Heart left ventricle (tissue), 16 donors: ENCODE results near the gene KCP. TPM values are rescaled to one million over a fixed set of nuclear protein-coding genes. Genes with fewer than 3 reads are reported as not detected.

Experiments used
- ATAC-seq, 4 donors: fragments of 200-7000 bp; cut with Tn5 transposase; one replicate each; pipeline ENCODE4 v1.9.1; 2020 to 2022; ENCODE audit warnings: moderate library complexity in 4 of 4, mild to moderate bottlenecking in 3 of 4, moderate number of reproducible peaks in 1 of 4
- DNase-seq, 5 donors: peaks; one replicate each; pipeline ENCODE4 v3.0.0-alpha.2; 2020
- H3K27ac ChIP-seq, 12 donors: fragments of 200-600 bp; sonication (generic) in 4 of 12; one replicate each; pipeline versions ENCODE4 v1.5.0 to v1.8.0; 2016 to 2022; ENCODE audit warnings: mild to moderate bottlenecking in 2 of 12
- H3K27me3 ChIP-seq, 9 donors: fragments of 200-600 bp; sonication (generic) in 2 of 9; one replicate each; pipeline versions ENCODE4 v1.5.1 to v1.8.0; 2016 to 2022; ENCODE audit warnings: mild to moderate bottlenecking in 3 of 9
- H3K36me3 ChIP-seq, 9 donors: fragments of 200-600 bp; sonication (generic) in 2 of 9; one replicate each; pipeline versions ENCODE4 v1.5.0 to v1.8.0; 2018 to 2022; ENCODE audit warnings: mild to moderate bottlenecking in 2 of 9
- H3K4me1 ChIP-seq, 12 donors: fragments of 200-600 bp; sonication (generic) in 4 of 12; one replicate each; pipeline versions ENCODE4 v1.5.0 to v1.8.0; 2016 to 2022; ENCODE audit warnings: mild to moderate bottlenecking in 3 of 12
- H3K4me3 ChIP-seq, 12 donors: fragments of 200-600 bp; sonication (generic) in 4 of 12; one replicate each; pipeline versions ENCODE4 v1.5.0 to v1.8.0; 2017 to 2022; ENCODE audit warnings: mild to moderate bottlenecking in 9 of 12, moderate library complexity in 4 of 12
- H3K9me3 ChIP-seq, 12 donors: fragments of 200-600 bp; sonication (generic) in 4 of 12; one replicate each; pipeline versions ENCODE4 v1.5.0 to v1.8.0; 2016 to 2022; ENCODE audit warnings: mild to moderate bottlenecking in 1 of 12
- POLR2A ChIP-seq, 2 donors: fragments of 450-650 bp; IDR thresholded peaks; one replicate each; pipeline ENCODE4 v1.6.1; 2017; ENCODE audit warnings: antibody characterized with exemption in 2 of 2, mild to moderate bottlenecking in 2 of 2, moderate library complexity in 2 of 2
- WGBS, 4 donors: extraction: QIAGEN DNeasy Blood & Tissue Kit in 2 of 4; methylation state at CpG; one replicate each; pipeline versions ENCODE4 v1.1.5 to v1.1.7; 2013 to 2018; 5-methylcytosine and 5-hydroxymethylcytosine counted together
- intact Hi-C, 10 donors: fragments of 100-400 bp; cut with DNase I; formaldehyde crosslinking; loops; one replicate each; pipeline versions ENCODE4 v1.11.1 to v1.14.2; 2022
- polyA plus RNA-seq, 2 donors: library from polyadenylated mRNA; stranded (reverse); fragments of 200-250 nt; gene quantifications; one replicate each; pipeline ENCODE4 v1.2.3, GENCODE V29; 2013
- total RNA-seq, 9 donors: library from RNA; depleted of rRNA in 2 of 9; stranded (reverse); fragments of >200 nt in 2 of 9; fragmentation: NEBNext Ultra II Directional in 3 of 9; extraction: Animal tissue kit (Norgen Biotek cat#: 25700) in 3 of 9; gene quantifications; one replicate each; pipeline versions ENCODE4 v1.1.0 to v1.2.4, GENCODE V29; 2016 to 2023
- TF ChIP-seq, protein P1 (sequence below), 12 donors: fragments of 200-600 bp; sonication (generic) in 4 of 12; IDR thresholded peaks; one replicate each; pipeline versions ENCODE4 v1.5.0 to v1.8.0; 2018 to 2022; ENCODE audit warnings: antibody characterized with exemption in 12 of 12, mild to moderate bottlenecking in 5 of 12
- donor health status: ischemic (EF 13 %, LVEDD 7.1; RV severe dilation, severe dysfunction).
- donor health status: healthy with polysubstance abuse.
- donor health status: DM: no; HTN: yes; CAD: no.
- donor health status: DM: no; HTN: no; CAD: no.
- donor health status: ischemic (EF 25% LVEDD 6.9; RV normal size, moderate dysfunction).
- donor health status: ischemic (EF 25% LVEDD 5.7; RV mildly dilated, moderate dysfunction).
- donor health status: healthy.
- donor health status: DM: yes; HTN: yes; CAD: no.
- donor health status: ischemic (EF 35%, LVEDD 5.7; RV mildly dilated, moderate dysfunction).
- donor health status: nonischemic (EF 11% LVEDD 7.7; RV severe dilation, severe dysfunction).
- donor health status: DM: yes; HTN: yes; CAD: no.
- donor health status: PGD.
- donor health status: ischemic (EF 29% LVEDD 5.4; RV normal size, mild dysfunction).
- donor health status: nonischemic (EF 23%, LVEDD 6.1; RV moderate dilation, normal function).

Gene KCP
- total and polyA plus RNA-seq, 11 donors: 0.14 to 1.3 (median 0.29) TPM; not detected in 1

GRCh38 chr7:128840326-128841170 lies 70.0 kb downstream of the KCP start:
- Histone ChIP-seq H3K27ac (peak overlapping the region in 6 of 12 donors; percentile 1 to 98 (median 56)), H3K4me1 (peaks cover 0 to 44% (median 13%) of the 10 kb centered on the region in 12 donors), H3K4me3 (no peak overlapping the region), H3K36me3 (peaks cover 0 to 100% (median 98%) of the 10 kb centered on the region in 9 donors), H3K9me3 (no peaks in the 10 kb centered on the region), H3K27me3 (no peaks in the 10 kb centered on the region)
- intact Hi-C loops: no loop called here
- DNase-seq: peak in 4 of 5 donors; percentile 6 to 38 (median 26)
- peak in 1 of 4 donors; percentile 0 for ATAC-seq
- WGBS, 4 donors: 82 to 90% (median 87%) methylated on average over 23 of the region's 23 CpGs
- no peak for TF ChIP-seq POLR2A (IDR thresholded peaks at IDR 0.05)
- TF ChIP-seq, protein P1, sequence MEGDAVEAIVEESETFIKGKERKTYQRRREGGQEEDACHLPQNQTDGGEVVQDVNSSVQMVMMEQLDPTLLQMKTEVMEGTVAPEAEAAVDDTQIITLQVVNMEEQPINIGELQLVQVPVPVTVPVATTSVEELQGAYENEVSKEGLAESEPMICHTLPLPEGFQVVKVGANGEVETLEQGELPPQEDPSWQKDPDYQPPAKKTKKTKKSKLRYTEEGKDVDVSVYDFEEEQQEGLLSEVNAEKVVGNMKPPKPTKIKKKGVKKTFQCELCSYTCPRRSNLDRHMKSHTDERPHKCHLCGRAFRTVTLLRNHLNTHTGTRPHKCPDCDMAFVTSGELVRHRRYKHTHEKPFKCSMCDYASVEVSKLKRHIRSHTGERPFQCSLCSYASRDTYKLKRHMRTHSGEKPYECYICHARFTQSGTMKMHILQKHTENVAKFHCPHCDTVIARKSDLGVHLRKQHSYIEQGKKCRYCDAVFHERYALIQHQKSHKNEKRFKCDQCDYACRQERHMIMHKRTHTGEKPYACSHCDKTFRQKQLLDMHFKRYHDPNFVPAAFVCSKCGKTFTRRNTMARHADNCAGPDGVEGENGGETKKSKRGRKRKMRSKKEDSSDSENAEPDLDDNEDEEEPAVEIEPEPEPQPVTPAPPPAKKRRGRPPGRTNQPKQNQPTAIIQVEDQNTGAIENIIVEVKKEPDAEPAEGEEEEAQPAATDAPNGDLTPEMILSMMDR (IDR thresholded peaks at IDR 0.05): no peak

DNA sequence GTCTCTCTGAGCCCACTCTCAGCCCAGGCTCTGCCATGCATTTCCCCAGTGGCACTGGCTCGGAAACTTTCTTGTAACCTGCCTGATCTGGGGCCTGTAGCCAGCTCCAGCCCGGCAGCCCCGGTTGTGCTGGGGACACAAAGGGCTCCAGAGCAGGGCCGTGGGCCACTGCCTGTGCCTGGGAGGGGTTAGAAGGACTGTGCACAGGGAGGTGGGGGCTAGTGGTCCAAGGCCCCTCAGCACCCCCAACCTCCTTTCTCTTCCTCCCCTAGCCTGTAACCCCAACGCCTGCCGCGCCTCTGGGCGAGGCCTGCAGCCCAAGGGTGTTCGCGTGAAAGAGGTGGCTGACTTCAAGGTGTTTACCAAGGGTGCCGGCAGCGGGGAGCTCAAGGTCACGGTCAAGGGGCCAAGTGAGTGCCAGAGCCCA lies 70.7 kb downstream of the KCP start:
- Histone ChIP-seq H3K27ac (peak overlapping the region in 9 of 12 donors; percentile 1 to 98 (median 54)), H3K4me3 (no peak overlapping the region), H3K27me3 (no peaks in the 10 kb centered on the region), H3K4me1 (peaks cover 0 to 48% (median 18%) of the 10 kb centered on the region in 12 donors), H3K36me3 (peaks cover 0 to 100% (median 97%) of the 10 kb centered on the region in 9 donors), H3K9me3 (no peaks in the 10 kb centered on the region)
- DNase-seq: peak in 3 of 5 donors; percentile 5 to 29 (median 25)
- ATAC-seq: no peak
- intact Hi-C loops: no loop called here
- 64 to 79% (median 76%) methylated on average over 5 to 13 of the region's 13 CpGs for WGBS, 4 donors
- TF ChIP-seq, protein P1 (IDR thresholded peaks at IDR 0.05): no peak
- no peak for TF ChIP-seq POLR2A (IDR thresholded peaks at IDR 0.05)

GRCh38 chr7:128838981-128839731 lies 71.4 kb downstream of the KCP start:
- intact Hi-C loops: no loop called here
- peaks cover 0 to 54% (median 21%) of the 10 kb centered on the region in 12 donors for H3K4me1 ChIP-seq
- peak in 3 of 5 donors; percentile 10 to 61 (median 34) for DNase-seq
- no peak for TF ChIP-seq POLR2A (IDR thresholded peaks at IDR 0.05)
- TF ChIP-seq, protein P1 (IDR thresholded peaks at IDR 0.05): no peak
- H3K4me3 ChIP-seq: no peak overlapping the region
- peak overlapping the region in 10 of 12 donors; percentile 10 to 98 (median 56) for H3K27ac ChIP-seq
- peaks cover 0 to 97% (median 92%) of the 10 kb centered on the region in 9 donors for H3K36me3 ChIP-seq
- H3K9me3 ChIP-seq: no peaks in the 10 kb centered on the region
- ATAC-seq: peak in 1 of 4 donors; percentile 0
- H3K27me3 ChIP-seq: no peaks in the 10 kb centered on the region
- 68 to 75% (median 74%) methylated on average over 7 to 17 of the region's 17 CpGs for WGBS, 4 donors
